HEK293 (cell line): ENCODE measurements around the gene ADRA2C.

Experiments used
- CTCF ChIA-PET: fragments of 350-600 bp; formaldehyde crosslinking; extraction: SDS; loops from one replicate; lab custom pipeline; 2021; ENCODE audit warnings: antibody characterized with exemption; lab: Yijun Ruan, JAX
- POLR2A ChIA-PET: fragments of 300-600 bp; formaldehyde crosslinking; extraction: SDS; loops from one replicate; lab custom pipeline; 2020; ENCODE audit warnings: antibody characterized with exemption, inconsistent platforms; lab: Yijun Ruan, JAX
- H3K27ac ChIP-seq: fragments of 200-500 bp; sonication (Bioruptor generic); 2 replicates; pipeline ENCODE4 v1.5.1; 2014; ENCODE audit warnings: low read depth, low read length, control low read depth, inconsistent platforms; ENCODE audit errors: extremely low read depth
- H3K36me3 ChIP-seq, 2 experiments: fragments of 200-500 bp in 1 of 2; sonication (Bioruptor generic) in 1 of 2; 1 replicate in 1 of 2; 2 replicates in 1 of 2; pipeline ENCODE4 v1.5.1; 2014 to 2017; ENCODE audit warnings: inconsistent platforms in 2 of 2, low read length in 2 of 2; ENCODE audit not compliant: control insufficient read depth in 2 of 2, insufficient read depth in 1 of 2
- H3K4me1 ChIP-seq: fragments of 200-500 bp; sonication (Bioruptor generic); 2 replicates; pipeline ENCODE4 v1.5.1; 2014; ENCODE audit warnings: mild to moderate bottlenecking, low read length, inconsistent platforms; ENCODE audit not compliant: control insufficient read depth, insufficient read depth
- H3K4me3 ChIP-seq: 2 replicates; pipeline ENCODE4 v1.5.1; 2011; ENCODE audit warnings: low read depth, mild to moderate bottlenecking, control low read depth, low read length, moderate library complexity
- H3K9me3 ChIP-seq: fragments of 200-500 bp; sonication (Bioruptor generic); 2 replicates; pipeline ENCODE4 v1.5.1; 2014; ENCODE audit warnings: low read depth, low read length, inconsistent platforms; ENCODE audit not compliant: control insufficient read depth, insufficient read depth
- OSR2 ChIP-seq: fragments of 450-650 bp; formaldehyde crosslinking; IDR thresholded peaks from 2 replicates; pipeline ENCODE4 v1.5.1; 2016; ENCODE audit warnings: missing biosample characterization, missing genetic modification characterization
- SP3 ChIP-seq: fragments of 450-650 bp; formaldehyde crosslinking; IDR thresholded peaks from 2 replicates; pipeline ENCODE4 v1.5.1; 2016; ENCODE audit warnings: missing biosample characterization, missing genetic modification characterization
- SP7 ChIP-seq: fragments of 450-650 bp; formaldehyde crosslinking; IDR thresholded peaks from 2 replicates; pipeline ENCODE4 v1.5.1; 2016; ENCODE audit warnings: missing biosample characterization, missing genetic modification characterization
- ZIC2 ChIP-seq: fragments of 450-650 bp; formaldehyde crosslinking; IDR thresholded peaks from 2 replicates; pipeline ENCODE4 v1.5.1; 2016; ENCODE audit warnings: missing biosample characterization, missing genetic modification characterization
- ZNF138 ChIP-seq: fragments of 450-650 bp; formaldehyde crosslinking; IDR thresholded peaks from 2 replicates; pipeline ENCODE4 v1.5.1; 2016; ENCODE audit warnings: missing biosample characterization, missing genetic modification characterization, borderline replicate concordance
- ZNF19 ChIP-seq: fragments of 450-650 bp; formaldehyde crosslinking; IDR thresholded peaks from 2 replicates; pipeline ENCODE4; 2016; ENCODE audit warnings: missing biosample characterization, missing genetic modification characterization, low read depth
- ZNF211 ChIP-seq: fragments of 450-650 bp; formaldehyde crosslinking; IDR thresholded peaks from 2 replicates; pipeline ENCODE4 v1.5.1; 2016; ENCODE audit warnings: low read depth, missing biosample characterization, missing genetic modification characterization
- ZNF248 ChIP-seq: fragments of 450-650 bp; formaldehyde crosslinking; IDR thresholded peaks from 2 replicates; pipeline ENCODE4 v1.5.1; 2017; ENCODE audit warnings: missing biosample characterization, missing genetic modification characterization
- ZNF274 ChIP-seq, 2 experiments: fragments of 200-500 bp in 1 of 2; fragments of 450-650 bp in 1 of 2; sonication (Bioruptor generic) in 1 of 2; formaldehyde crosslinking in 1 of 2; IDR thresholded peaks; 2 replicates each; pipeline versions ENCODE4 v1.5.1 to v1.6.1; 2014 to 2016; ENCODE audit warnings: borderline replicate concordance in 1 of 2, inconsistent platforms in 1 of 2, low read length in 1 of 2, missing biosample characterization in 1 of 2, missing genetic modification characterization in 1 of 2
- ZNF555 ChIP-seq: fragments of 450-650 bp; formaldehyde crosslinking; conservative IDR thresholded peaks from 2 replicates; pipeline ENCODE4 v1.5.1; 2017; ENCODE audit warnings: missing biosample characterization, mild to moderate bottlenecking, missing genetic modification characterization, inconsistent platforms
- ZNF621 ChIP-seq: fragments of 450-650 bp; formaldehyde crosslinking; IDR thresholded peaks from 2 replicates; pipeline ENCODE4 v1.5.1; 2017; ENCODE audit warnings: missing biosample characterization, missing genetic modification characterization
- ZNF658 ChIP-seq: fragments of 450-650 bp; formaldehyde crosslinking; IDR thresholded peaks from 2 replicates; pipeline ENCODE4; 2016; ENCODE audit warnings: missing biosample characterization, missing genetic modification characterization
- ZNF777 ChIP-seq: fragments of 450-650 bp; formaldehyde crosslinking; IDR thresholded peaks from 2 replicates; pipeline ENCODE4 v1.5.1; 2017; ENCODE audit warnings: missing biosample characterization, missing genetic modification characterization, borderline replicate concordance
- ZNF792 ChIP-seq: fragments of 450-650 bp; formaldehyde crosslinking; IDR thresholded peaks from 2 replicates; pipeline ENCODE4 v1.5.1; 2016; ENCODE audit warnings: missing biosample characterization, missing genetic modification characterization
- TF ChIP-seq, protein P1 (sequence below): fragments of 450-650 bp; formaldehyde crosslinking; IDR thresholded peaks from 2 replicates; pipeline ENCODE4 v1.5.0; 2017; ENCODE audit warnings: missing biosample characterization, missing genetic modification characterization, borderline replicate concordance
- TF ChIP-seq, protein P2 (sequence below): fragments of 450-650 bp; formaldehyde crosslinking; IDR thresholded peaks from 2 replicates; pipeline ENCODE4 v1.5.1; 2017; ENCODE audit warnings: missing biosample characterization, missing genetic modification characterization
- TF ChIP-seq, protein P3 (sequence below): fragments of 450-650 bp; formaldehyde crosslinking; IDR thresholded peaks from 2 replicates; pipeline ENCODE4 v1.5.1; 2016; ENCODE audit warnings: missing biosample characterization, missing genetic modification characterization
- TF ChIP-seq, protein P4 (sequence below): fragments of 450-650 bp; formaldehyde crosslinking; IDR thresholded peaks from 2 replicates; pipeline ENCODE4 v1.5.1; 2016; ENCODE audit warnings: missing biosample characterization, missing genetic modification characterization, borderline replicate concordance
- TF ChIP-seq, protein P5 (sequence below): fragments of 450-650 bp; formaldehyde crosslinking; IDR thresholded peaks from 2 replicates; pipeline ENCODE4 v1.5.1; 2016; ENCODE audit warnings: missing biosample characterization, missing genetic modification characterization
- TF ChIP-seq, protein P6 (sequence below): fragments of 450-650 bp; formaldehyde crosslinking; IDR thresholded peaks from 2 replicates; pipeline ENCODE4 v1.5.1; 2016; ENCODE audit warnings: missing biosample characterization, missing genetic modification characterization

The ADRA2C gene

DNA sequence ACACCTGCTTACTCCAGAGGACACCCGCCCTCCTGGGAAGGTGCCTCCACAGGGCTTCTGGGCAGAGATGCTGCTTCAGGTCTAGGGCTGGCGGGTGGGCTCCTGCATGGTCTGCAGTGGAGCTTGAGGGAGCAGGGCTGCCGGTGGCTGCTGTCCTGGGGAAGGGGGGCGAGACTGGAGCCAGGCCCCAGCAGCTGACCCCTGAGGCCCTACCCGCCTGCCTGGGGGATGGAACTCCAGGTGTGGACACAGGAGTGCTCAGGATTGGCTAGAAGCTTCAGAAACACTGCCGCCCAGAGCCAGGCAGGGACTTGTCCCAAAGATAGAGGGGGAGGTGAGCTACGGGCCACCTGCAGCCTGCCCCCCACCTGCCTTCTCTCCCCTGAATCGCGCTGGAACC, 33.0 kb upstream of the ADRA2C start:
- ChIA-PET POLR2A (no interaction called here), CTCF (no interaction called here)
- Histone ChIP-seq H3K36me3 (no peaks in the 10 kb centered on the region), H3K4me1 (no peaks in the 10 kb centered on the region), H3K9me3 (no peaks in the 10 kb centered on the region), H3K4me3 (no peak overlapping the region), H3K27ac (no peak overlapping the region)
- TF ChIP-seq SP3 (no peak), ZNF19 (tag by site-specific recombination) (no peak), ZNF274 (IDR thresholded peaks at IDR 0.05; ENCODE audit: low read length) (no peak), ZNF274 (tag by site-specific recombination; IDR thresholded peaks at IDR 0.05; ENCODE audit: borderline replicate concordance) (no peak), ZNF621 (tag by site-specific recombination) (no peak), ZNF658 (no peak), ZNF138 (tag by site-specific recombination) (no peak), ZNF211 (tag by site-specific recombination) (no peak), OSR2 (no peak), ZNF777 (tag by site-specific recombination) (no peak)
- TF ChIP-seq, protein P1, sequence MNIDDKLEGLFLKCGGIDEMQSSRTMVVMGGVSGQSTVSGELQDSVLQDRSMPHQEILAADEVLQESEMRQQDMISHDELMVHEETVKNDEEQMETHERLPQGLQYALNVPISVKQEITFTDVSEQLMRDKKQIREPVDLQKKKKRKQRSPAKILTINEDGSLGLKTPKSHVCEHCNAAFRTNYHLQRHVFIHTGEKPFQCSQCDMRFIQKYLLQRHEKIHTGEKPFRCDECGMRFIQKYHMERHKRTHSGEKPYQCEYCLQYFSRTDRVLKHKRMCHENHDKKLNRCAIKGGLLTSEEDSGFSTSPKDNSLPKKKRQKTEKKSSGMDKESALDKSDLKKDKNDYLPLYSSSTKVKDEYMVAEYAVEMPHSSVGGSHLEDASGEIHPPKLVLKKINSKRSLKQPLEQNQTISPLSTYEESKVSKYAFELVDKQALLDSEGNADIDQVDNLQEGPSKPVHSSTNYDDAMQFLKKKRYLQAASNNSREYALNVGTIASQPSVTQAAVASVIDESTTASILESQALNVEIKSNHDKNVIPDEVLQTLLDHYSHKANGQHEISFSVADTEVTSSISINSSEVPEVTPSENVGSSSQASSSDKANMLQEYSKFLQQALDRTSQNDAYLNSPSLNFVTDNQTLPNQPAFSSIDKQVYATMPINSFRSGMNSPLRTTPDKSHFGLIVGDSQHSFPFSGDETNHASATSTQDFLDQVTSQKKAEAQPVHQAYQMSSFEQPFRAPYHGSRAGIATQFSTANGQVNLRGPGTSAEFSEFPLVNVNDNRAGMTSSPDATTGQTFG (tag by site-specific recombination): no peak
- TF ChIP-seq, protein P2, sequence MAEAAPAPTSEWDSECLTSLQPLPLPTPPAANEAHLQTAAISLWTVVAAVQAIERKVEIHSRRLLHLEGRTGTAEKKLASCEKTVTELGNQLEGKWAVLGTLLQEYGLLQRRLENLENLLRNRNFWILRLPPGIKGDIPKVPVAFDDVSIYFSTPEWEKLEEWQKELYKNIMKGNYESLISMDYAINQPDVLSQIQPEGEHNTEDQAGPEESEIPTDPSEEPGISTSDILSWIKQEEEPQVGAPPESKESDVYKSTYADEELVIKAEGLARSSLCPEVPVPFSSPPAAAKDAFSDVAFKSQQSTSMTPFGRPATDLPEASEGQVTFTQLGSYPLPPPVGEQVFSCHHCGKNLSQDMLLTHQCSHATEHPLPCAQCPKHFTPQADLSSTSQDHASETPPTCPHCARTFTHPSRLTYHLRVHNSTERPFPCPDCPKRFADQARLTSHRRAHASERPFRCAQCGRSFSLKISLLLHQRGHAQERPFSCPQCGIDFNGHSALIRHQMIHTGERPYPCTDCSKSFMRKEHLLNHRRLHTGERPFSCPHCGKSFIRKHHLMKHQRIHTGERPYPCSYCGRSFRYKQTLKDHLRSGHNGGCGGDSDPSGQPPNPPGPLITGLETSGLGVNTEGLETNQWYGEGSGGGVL (tag by site-specific recombination): no peak

DNA sequence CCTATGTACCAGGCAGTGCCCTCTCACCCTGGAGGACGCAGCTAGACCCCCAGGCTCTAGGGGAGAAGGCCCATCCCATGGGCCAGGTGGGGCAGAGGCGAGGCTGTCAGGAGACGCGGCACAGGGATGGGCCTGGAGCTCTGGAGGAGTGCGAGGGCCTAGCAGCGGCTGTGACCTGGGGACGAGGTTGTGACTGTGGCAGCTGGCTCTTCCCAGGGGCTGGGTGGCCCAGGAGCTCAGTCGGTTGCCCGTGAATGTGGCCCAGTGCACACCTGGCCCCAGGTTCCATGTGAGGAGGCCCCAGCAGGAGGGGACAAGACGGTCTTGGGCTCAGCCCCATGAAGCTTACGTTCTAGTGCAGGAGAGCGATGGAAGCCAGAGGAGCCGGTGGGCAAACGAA, 31.0 kb upstream of the ADRA2C start:
- Histone ChIP-seq H3K9me3 (no peaks in the 10 kb centered on the region), H3K27ac (no peak overlapping the region), H3K36me3 (no peaks in the 10 kb centered on the region), H3K4me3 (no peak overlapping the region), H3K4me1 (no peaks in the 10 kb centered on the region)
- CTCF ChIA-PET: interaction anchor here (1.1 kb wide), 1 partner anchor 12 kb away, joined by 3 read pairs; no protein-coding TSS in a partner anchor
- POLR2A ChIA-PET: no interaction called here
- TF ChIP-seq SP3: no peak
- TF ChIP-seq, protein P3, sequence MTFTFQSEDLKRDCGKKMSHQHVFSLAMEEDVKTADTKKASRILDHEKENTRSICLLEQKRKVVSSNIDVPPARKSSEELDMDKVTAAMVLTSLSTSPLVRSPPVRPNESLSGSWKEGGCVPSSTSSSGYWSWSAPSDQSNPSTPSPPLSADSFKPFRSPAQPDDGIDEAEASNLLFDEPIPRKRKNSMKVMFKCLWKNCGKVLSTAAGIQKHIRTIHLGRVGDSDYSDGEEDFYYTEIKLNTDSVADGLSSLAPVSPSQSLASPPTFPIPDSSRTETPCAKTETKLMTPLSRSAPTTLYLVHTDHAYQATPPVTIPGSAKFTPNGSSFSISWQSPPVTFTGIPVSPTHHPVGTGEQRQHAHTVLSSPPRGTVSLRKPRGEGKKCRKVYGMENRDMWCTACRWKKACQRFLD (tag by site-specific recombination): no peak
- TF ChIP-seq, protein P4, sequence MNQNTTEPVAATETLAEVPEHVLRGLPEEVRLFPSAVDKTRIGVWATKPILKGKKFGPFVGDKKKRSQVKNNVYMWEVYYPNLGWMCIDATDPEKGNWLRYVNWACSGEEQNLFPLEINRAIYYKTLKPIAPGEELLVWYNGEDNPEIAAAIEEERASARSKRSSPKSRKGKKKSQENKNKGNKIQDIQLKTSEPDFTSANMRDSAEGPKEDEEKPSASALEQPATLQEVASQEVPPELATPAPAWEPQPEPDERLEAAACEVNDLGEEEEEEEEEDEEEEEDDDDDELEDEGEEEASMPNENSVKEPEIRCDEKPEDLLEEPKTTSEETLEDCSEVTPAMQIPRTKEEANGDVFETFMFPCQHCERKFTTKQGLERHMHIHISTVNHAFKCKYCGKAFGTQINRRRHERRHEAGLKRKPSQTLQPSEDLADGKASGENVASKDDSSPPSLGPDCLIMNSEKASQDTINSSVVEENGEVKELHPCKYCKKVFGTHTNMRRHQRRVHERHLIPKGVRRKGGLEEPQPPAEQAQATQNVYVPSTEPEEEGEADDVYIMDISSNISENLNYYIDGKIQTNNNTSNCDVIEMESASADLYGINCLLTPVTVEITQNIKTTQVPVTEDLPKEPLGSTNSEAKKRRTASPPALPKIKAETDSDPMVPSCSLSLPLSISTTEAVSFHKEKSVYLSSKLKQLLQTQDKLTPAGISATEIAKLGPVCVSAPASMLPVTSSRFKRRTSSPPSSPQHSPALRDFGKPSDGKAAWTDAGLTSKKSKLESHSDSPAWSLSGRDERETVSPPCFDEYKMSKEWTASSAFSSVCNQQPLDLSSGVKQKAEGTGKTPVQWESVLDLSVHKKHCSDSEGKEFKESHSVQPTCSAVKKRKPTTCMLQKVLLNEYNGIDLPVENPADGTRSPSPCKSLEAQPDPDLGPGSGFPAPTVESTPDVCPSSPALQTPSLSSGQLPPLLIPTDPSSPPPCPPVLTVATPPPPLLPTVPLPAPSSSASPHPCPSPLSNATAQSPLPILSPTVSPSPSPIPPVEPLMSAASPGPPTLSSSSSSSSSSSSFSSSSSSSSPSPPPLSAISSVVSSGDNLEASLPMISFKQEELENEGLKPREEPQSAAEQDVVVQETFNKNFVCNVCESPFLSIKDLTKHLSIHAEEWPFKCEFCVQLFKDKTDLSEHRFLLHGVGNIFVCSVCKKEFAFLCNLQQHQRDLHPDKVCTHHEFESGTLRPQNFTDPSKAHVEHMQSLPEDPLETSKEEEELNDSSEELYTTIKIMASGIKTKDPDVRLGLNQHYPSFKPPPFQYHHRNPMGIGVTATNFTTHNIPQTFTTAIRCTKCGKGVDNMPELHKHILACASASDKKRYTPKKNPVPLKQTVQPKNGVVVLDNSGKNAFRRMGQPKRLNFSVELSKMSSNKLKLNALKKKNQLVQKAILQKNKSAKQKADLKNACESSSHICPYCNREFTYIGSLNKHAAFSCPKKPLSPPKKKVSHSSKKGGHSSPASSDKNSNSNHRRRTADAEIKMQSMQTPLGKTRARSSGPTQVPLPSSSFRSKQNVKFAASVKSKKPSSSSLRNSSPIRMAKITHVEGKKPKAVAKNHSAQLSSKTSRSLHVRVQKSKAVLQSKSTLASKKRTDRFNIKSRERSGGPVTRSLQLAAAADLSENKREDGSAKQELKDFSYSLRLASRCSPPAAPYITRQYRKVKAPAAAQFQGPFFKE (tag by site-specific recombination): no peak
- TF ChIP-seq, protein P5, sequence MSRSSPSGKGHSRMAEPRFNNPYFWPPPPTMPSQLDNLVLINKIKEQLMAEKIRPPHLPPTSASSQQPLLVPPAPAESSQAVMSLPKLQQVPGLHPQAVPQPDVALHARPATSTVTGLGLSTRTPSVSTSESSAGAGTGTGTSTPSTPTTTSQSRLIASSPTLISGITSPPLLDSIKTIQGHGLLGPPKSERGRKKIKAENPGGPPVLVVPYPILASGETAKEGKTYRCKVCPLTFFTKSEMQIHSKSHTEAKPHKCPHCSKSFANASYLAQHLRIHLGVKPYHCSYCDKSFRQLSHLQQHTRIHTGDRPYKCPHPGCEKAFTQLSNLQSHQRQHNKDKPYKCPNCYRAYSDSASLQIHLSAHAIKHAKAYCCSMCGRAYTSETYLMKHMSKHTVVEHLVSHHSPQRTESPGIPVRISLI: no peak
- TF ChIP-seq, protein P6, sequence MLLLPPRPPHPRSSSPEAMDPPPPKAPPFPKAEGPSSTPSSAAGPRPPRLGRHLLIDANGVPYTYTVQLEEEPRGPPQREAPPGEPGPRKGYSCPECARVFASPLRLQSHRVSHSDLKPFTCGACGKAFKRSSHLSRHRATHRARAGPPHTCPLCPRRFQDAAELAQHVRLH (tag by site-specific recombination): no peak
- no peak for TF ChIP-seq ZNF248
- no peak for TF ChIP-seq ZNF792 (tag by site-specific recombination)
- no peak for TF ChIP-seq ZNF555 (tag by site-specific recombination)
- no peak for TF ChIP-seq SP7
- no peak for TF ChIP-seq ZIC2
